ENCODE results near the gene LPIN1.
A peak's percentile ranks its signal among the peaks of the same experiment; 100 is the strongest.
"Not testable (repeated sequence)": the region's sequence is repeated elsewhere in the genome, so short reads cannot be mapped to it uniquely, and the experiment has no call there.

LPIN1 gene

GRCh38 chr2:11743846-11744553, 2.4 kb upstream of the LPIN1 start:
- DNase-seq = peak; percentile 69 to 74

- DNase-seq = no peak
Observed at GRCh38 chr2:11744631-11745394, 1.6 kb upstream of the LPIN1 start.

DNA sequence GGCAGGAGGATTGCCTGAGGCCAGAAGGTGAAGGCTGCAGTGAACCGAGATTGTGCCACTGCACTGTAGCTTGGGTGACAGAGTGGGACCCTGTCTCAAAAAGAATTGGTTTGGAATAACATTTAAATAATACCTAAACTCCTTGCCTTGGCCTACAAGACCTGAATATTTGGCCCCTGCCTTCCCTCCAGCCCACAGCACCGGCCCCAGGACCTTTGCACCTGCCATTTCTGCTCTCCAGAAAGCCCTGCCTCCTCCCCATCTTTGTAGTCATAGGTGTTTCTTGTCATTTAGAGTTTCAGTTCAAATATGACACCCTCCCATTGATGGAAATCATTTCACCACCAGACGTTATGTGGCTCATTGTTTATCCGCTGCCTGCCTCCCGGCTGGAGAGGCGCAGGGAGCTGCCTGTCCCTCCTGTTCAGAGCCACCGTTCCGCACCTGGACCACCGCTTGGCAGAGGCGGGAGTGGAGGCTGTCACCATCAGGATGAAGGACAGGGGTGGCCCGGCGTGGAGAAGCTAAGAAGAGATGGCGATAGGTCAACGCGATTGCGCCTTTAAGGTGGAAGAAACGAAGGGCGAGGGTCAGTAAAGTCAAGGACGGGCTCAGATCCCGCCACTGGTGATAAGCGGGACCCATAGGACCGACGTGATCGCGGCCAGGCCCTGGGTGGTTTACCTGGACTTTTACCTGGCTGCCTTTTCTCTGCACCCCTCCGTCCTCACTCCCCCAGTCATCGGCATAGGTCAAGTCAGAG, 638 bp upstream of the LPIN1 start:
- DNase-seq = no peak

DNA sequence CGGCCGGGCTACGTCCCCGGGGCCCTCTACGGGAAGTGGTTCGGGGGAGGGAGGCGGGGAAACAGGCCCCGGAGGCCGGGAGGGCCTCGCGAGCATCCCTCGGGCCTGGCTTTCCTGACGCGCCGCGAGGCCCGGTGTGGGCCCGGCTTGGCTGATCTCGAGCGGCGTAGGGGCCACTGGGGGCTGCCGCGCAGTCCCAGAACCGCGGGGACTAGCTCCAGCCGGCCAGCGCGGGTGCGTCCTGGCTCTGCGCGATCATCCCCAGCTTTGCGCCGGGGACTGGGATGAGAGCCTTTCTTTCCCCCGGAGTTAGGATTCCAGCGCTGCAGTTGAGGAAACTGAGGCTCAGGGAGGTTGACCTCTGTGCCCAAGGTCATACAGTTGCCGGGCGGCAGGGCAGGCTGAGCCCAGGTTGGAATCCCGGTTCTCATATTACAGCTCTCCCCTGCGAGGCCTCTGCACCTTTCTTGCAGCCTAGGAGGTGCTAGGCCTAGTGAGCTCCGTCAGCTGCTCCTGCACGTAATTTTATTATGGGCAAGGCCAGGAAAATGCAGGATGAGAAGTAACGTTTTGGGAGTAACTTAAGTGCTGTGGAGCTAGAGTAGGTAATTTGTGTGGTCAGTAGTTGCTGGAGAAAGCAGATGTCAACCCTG, 501 bp downstream of the LPIN1 start:
- DNase-seq = no peak

DNA sequence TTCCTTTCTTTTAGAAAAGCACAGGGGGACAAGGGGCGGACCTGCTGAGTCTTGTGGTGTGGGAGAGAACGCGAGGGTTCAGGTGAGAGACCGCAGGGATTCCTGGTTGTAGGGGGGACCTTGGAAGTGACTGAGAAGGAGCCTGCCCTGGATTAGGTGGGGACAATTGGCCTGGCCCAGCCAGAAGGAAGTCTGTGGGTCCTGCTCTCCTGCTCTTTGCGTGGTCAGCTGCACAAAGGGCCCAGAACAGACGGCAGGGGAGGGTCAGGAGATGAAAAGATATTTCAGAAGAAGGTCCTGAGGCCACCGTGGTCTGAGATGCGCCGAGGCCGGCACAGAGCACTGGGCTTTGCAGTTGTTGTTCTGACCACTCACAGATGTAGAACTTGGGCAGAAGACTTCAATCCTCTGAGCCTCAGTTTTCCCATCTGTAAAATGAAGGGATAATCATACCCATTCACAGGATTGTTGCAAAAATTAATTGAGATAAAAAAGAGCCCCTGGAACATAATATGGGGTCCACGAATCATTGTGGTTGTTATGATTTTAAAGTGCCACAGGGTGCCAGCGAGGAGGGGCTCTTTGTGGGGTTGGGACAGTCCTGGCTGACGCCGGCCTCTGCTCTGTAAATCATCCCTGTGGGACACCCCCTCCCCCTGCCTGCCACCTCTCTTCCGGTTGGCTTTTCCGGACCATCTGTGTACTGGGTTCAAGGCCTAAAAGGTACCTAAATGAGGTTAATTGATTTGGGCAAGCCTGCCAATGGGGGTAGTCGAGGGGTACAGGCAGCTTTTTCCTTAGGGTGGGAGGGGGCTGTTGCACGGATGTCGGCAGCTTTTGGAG, 1.8 kb downstream of the LPIN1 start:
- DNase-seq = no peak

GRCh38 chr2:11748861-11749645, 2.6 kb downstream of the LPIN1 start:
- DNase-seq = no peak

- DNase-seq = no peak
Observed at GRCh38 chr2:11749646-11750349, 3.4 kb downstream of the LPIN1 start.

DNA sequence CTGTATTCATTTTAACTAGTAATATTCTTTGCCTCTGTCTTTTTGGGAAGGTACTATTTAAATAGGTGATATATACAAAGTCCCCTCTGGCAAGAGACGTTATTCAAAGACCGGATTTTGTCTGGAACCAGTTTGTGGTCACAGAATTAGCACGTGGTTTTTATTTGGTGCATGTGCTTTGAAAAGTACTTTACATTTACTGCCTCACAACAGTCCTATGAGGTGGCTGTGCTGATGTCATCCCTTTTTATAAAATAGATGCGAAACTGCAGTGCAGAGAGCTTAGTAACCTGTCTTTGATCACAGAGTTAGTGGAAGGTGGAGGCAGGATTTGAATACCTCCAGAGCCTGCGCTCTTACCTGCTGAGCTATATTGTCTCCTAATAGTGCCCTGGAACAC, 4.0 kb downstream of the LPIN1 start:
- peak; percentile 52 to 59 for DNase-seq

DNA sequence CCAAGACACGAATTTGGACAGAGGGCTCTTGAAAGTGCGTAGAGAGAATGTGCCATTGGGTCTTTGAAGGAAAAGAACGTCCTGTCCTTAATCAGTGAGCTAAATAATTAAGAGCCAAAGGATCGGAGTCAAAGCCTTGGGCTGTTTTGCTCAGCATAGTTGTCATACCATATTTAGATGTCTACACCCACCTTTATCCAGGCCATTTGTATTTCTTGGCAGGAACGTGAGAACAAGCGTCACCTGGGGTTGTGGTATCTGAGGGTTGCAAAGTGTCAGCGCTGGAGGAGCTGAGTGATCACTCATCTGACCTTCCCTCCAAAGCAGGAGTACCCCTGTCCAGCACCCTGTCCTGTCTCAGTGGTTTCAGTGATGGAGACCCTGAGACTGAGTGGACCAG, 4.5 kb downstream of the LPIN1 start:
- no peak for DNase-seq

DNA sequence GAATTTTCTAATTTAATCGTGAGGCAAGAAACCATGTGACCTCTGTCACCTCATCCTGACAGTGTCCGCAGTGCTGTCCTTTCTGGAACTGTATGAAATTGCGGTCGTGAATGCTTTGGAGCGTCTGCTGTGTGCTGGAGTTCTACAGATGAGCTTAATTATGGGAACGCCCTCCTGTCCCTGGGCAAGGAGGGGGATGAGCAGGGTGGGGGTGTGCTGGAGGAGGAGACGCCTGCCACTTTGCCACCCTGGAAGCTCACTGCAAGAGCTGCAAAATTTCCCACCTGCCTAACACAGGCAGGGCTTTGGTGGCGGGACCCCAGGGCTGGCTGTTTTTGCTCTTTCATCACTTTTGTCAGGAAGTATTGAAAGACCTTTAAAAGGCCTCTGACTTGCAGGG, 6.5 kb downstream of the LPIN1 start:
- no peak for DNase-seq

GRCh38 chr2:11753452-11753885, 7.0 kb downstream of the LPIN1 start:
- peak; percentile 50 to 55 for DNase-seq

- DNase-seq = peak; percentile 77 to 81
Observed at GRCh38 chr2:11753886-11754699, 7.7 kb downstream of the LPIN1 start.

- DNase-seq = no peak
Observed at GRCh38 chr2:11754700-11755015, 8.2 kb downstream of the LPIN1 start.

DNA sequence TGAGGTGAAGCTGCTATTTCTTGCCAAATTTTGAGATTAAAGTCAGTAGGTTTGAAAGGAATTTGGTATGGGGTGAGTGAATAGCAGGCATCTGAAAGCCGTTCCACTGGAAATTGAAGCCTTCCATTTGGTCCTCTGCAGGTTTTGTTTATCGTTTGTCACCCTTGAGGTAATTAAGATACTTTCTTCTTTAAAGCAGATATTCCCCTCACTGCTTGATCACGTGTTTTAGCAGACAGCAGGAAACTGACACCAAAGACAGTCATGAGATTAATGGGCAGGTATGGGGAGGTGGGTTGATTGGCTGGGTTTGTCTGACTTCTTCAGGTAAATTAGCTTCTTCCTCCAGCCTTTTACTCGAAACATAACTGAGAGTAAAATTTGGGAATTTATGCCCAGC, 10.7 kb downstream of the LPIN1 start:
- DNase-seq = peak in 1 of 2 donors; percentile 46

DNA sequence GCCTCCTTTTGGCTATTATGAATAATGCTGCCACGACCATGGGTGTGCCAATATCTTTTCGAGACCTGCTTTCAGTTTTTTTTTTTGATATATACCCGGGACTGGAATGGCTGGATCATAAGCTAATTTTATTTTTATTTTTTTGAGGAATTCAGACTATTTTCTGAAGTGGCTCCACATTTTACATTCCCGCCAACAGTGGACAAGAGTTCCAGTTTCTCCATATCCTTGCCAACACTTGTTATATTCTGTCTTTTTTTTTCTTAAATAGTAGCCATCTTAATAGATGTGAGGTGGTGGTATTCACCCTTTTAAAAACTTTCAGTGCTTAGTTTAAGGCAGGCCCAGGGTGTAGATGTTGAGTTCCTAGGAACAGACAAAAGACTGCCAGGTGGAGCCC, 11.8 kb downstream of the LPIN1 start:
- no peak for DNase-seq

DNA sequence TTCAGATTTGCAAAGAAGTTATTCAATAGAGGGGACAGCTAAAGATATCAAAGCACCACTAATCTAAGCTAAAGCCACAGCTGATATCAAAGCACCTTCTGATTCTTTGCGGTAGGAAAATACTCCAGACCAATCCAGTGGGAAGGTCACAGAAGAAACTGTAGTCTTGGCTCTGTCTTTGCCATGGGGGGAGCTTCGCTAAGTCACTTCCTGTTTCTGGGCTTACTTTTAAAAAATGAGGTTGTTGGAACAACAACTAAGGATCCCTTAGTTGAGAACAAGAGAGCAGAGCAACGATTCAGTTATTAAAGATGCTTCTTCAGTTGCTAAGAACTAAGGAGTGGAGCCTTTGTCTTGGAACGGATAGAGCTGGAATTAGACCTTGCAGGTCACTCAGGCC, 12.2 kb downstream of the LPIN1 start:
- no peak for DNase-seq

DNA sequence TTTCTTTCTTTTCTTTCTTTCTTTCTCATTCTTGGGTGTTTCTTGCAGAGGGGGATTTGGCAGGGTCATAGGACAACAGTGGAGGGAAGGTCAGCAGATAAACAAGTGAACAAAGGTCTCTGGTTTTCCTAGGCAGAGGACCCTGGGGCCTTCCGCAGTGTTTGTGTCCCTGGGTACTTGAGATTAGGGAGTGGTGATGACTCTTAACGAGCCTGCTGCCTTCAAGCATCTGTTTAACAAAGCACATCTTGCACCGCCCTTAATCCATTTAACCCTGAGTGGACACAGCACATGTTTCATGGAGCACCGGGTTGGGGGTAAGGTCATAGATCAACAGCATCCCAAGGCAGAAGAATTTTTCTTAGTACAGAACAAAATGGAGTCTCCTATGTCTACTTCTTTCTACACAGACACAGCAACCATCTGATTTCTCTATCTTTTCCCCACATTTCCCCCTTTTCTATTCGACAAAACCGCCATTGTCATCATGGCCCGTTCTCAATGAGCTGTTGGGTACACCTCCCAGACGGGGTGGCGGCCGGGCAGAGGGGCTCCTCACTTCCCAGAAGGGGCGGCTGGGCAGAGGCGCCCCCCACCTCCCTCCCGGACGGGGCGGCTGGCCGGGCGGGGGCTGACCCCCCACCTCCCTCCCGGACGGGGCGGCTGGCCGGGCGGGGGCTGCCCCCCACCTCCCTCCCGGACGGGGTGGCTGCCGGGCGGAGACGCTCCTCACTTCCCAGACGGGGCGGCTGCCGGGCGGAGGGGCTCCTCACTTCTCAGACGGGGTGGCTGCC, 12.9 kb downstream of the LPIN1 start:
- DNase-seq = not testable (repeated sequence)

GRCh38 chr2:11761259-11761658, 14.8 kb downstream of the LPIN1 start:
- DNase-seq = no peak

DNA sequence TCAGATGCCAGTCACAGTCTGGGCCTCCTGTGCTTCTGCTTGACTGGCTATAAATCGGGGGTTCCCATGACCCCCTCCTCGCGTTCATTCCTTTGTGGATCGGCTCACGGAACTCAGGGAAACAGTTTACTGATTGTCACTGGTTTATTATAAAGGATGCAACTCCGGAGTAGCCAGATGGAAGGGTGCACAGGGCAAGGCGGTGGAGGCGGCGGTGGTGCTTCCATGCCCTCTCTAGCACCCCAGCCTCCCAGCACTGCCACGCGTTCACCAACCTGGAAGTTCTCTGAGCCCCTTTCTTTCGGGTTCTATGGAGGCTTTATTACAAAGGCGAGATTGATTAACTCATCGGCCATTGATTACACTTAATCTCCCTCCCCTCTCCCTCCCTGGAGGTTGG, 15.6 kb downstream of the LPIN1 start:
- no peak for DNase-seq

Data from activated CD4-positive, alpha-beta T cell treated with anti-CD3 and anti-CD28 coated beads for 4 hours (primary cell).